Measurements from ENCODE around the gene FRMPD2. TPM values are rescaled to one million over a fixed set of nuclear protein-coding genes. Genes with fewer than 3 reads are reported as not detected.
"Not testable (repeated sequence)": the region's sequence is repeated elsewhere in the genome, so short reads cannot be mapped to it uniquely, and the experiment has no call there.

FRMPD2 gene
- total RNA-seq, 1 donor from 2014 or later: under 0.01 TPM

DNA sequence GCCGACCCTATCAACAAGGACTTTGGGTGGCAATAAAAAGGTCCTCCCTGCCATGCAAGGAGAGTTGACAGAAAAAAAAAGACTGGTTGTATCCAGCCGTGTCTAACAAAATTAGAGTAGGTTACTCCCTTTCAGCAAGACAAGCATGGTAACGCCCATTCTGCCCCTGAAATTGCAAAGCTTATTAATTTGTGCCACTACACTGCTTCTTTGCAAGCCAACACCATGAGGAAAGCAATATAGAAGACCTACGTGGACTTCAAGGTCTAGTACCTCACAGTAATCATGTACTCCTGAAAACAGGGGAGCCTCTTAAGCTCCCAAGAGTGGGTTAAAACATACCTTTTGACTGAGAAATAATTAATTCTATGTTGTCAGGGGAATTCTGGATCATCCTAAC is 90.3 kb downstream of the FRMPD2 start:
- no peaks in the 10 kb centered on the region for H3K36me3 ChIP-seq (ENCODE audit: control insufficient read depth, insufficient read depth, low read length)
- FAIRE-seq (no peak), DNase-seq (ENCODE audit: low read depth) (no peak)
- no peak for TF ChIP-seq CTCF (IDR thresholded peaks at IDR 0.05; ENCODE audit: insufficient read depth, low read length, severe bottlenecking)
- H3K27me3 ChIP-seq (ENCODE audit: control insufficient read depth, insufficient read depth, low read length): peaks cover 11% of the 10 kb centered on the region
- no peak overlapping the region for H3K4me3 ChIP-seq (ENCODE audit: low read depth, low read length)

DNA sequence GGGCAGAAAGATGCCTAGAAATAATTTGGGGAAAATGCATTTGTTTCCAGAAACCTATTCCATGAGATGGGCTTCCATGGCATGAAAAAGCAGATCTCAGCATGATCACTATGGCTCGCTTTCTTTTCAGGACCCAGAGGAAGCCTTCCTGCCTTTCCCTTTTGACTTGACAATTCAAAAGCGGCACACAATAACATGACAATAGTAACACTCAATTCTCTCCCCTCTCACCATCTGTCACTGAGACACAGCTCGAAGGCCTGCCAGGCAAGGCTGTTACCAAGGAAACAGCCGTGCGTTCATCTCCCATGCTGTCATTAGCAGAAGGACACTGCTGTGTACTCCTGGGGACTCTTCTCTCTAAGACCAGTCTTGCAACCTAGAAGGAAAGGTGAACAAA is 101.8 kb downstream of the FRMPD2 start:
- H3K4me3 ChIP-seq (ENCODE audit: low read depth, low read length); H3K27me3 ChIP-seq (ENCODE audit: control insufficient read depth, insufficient read depth, low read length); DNase-seq (ENCODE audit: low read depth); FAIRE-seq; H3K36me3 ChIP-seq (ENCODE audit: control insufficient read depth, insufficient read depth, low read length): not testable (repeated sequence)

GRCh38 chr10:48160670-48161069 is 113.8 kb downstream of the FRMPD2 start:
- H3K27me3 ChIP-seq (ENCODE audit: control insufficient read depth, insufficient read depth, low read length); DNase-seq (ENCODE audit: low read depth); FAIRE-seq; H3K36me3 ChIP-seq (ENCODE audit: control insufficient read depth, insufficient read depth, low read length); H3K4me3 ChIP-seq (ENCODE audit: low read depth, low read length): not testable (repeated sequence)

DNA sequence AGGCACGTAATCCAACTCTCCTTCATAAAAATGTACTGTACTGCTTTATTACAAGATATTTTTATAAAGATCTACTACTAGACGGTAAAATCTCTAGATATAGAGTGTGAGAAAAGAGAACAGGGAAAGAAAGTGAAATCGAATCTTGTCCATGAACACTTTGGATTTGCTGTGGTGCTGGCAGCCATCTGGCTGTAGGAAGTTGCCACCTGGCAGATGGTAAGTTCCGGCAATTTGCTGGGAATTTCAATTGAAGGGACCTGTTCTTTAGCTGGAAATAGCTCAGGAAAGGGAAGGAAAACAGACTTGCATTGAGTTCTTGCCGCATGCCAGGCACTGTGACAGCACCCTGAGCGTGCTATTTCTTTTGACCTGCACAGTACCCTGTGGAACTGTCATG is 114.3 kb downstream of the FRMPD2 start:
- H3K27me3 ChIP-seq (ENCODE audit: control insufficient read depth, insufficient read depth, low read length); H3K36me3 ChIP-seq (ENCODE audit: control insufficient read depth, insufficient read depth, low read length); FAIRE-seq; H3K4me3 ChIP-seq (ENCODE audit: low read depth, low read length); DNase-seq (ENCODE audit: low read depth): not testable (repeated sequence)

DNA sequence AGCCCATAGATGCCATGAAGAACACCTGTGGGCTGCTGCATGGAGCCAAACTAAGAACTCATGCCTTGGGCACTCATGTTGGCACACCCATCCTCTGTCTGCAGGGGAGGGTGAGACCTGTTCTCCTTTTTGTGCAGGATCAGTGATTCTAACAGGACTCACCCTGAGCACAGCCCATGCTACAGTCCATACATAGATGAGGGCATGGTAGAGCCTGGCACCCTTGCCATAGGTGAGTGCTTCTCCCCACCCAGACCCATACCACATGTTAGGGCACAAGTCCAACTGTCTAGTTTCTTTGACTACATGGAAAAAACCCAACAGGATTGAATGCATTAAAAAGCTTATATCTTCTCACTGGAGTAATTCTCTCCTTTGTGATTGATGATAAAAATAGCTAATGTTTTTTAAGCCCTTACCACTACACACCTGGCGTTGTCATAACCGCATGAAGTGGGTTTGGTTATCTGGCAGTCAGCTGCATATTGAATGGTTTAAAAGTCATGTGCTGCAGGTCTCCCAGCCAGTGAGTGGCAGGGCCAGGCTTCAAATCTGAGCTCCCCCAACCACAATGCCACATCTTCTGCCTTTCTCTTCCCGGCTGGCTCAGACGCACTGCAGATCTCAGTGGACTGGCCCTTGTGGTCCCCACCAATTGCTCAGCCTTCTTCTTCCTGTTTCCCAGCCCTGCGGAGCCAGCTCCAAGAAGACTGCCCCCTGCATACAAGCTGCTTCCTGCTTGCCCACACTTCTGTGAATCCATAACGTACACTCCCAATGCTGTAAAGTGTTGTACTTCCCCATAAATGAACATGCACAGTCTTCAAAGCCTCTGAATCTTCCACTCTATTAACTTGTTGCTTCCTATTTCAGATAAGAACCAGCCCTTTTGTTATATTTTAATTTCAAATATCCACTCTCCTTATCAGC is 120.0 kb downstream of the FRMPD2 start:
- DNase-seq (ENCODE audit: low read depth); H3K36me3 ChIP-seq (ENCODE audit: control insufficient read depth, insufficient read depth, low read length); H3K27me3 ChIP-seq (ENCODE audit: control insufficient read depth, insufficient read depth, low read length); H3K4me3 ChIP-seq (ENCODE audit: low read depth, low read length); FAIRE-seq: not testable (repeated sequence)

DNA sequence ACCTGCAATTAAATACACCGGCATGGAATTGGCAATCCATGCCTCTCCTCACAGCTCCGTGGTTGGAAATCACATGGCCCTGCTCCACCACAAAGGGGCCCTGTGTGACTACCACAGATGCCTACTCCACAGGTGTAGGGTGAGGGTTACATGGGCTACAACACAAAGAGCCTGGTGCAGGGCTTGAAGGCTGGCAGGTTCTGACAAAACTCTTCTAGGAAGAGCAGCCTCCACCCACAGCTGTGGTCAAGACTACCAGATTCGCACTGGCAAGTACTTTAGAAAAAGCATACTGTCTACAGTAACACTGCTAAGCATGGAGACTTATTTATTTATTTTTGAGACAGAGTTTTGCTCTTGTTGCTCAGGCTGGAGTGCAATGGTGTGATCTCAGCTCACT is 126.9 kb downstream of the FRMPD2 start:
- H3K4me3 ChIP-seq (ENCODE audit: low read depth, low read length); DNase-seq (ENCODE audit: low read depth); FAIRE-seq; H3K36me3 ChIP-seq (ENCODE audit: control insufficient read depth, insufficient read depth, low read length); H3K27me3 ChIP-seq (ENCODE audit: control insufficient read depth, insufficient read depth, low read length): not testable (repeated sequence)

DNA sequence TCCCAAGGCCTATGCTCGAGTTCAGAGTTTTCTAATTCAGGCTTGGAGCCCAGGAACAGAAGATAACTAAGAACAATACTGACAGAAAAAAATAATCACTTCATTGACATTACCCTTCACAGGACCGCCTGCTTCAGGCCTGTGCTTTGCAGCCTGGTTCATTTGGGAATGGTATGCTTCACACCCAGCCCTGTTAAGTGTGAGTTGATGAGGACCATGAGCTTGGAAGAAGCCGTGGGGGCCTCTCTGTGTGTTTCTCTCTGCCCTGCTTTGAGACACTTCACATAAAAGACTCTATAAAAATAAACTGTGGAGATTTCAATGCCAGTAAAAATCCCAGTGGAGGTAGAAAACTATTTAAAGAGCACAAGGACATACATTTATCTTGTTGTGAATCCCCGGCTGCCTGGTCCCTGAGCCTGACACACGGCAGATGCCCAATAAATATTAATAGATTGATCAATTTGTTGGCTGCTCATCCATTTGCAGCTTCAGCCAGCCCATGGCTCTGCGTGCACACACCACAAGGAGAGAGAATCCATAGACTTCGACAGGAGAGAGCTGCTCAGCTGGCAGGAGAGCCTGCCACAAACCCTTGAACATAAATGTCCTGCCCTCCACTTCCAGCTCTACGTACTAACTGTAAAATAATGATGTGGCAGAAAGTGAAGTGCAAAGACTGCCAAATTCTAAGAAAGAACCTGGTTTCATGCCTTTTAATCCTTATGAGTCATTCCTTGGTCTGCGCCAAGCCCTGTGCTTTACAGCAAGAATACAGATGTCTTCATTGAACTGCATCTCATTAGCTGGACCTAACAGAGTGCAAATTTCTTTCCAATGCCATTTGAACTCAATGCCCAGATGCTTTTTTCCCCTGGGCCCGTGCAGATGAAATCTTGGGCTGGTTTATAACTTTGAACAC is 130.5 kb downstream of the FRMPD2 start:
- FAIRE-seq; H3K4me3 ChIP-seq (ENCODE audit: low read depth, low read length); DNase-seq (ENCODE audit: low read depth): not testable (repeated sequence)

GRCh38 chr10:48140949-48141348 is 133.5 kb downstream of the FRMPD2 start:
- H3K27me3 ChIP-seq (ENCODE audit: control insufficient read depth, insufficient read depth, low read length); H3K36me3 ChIP-seq (ENCODE audit: control insufficient read depth, insufficient read depth, low read length); H3K4me3 ChIP-seq (ENCODE audit: low read depth, low read length); FAIRE-seq; DNase-seq (ENCODE audit: low read depth): not testable (repeated sequence)

More for the DNA sequence above, 130.5 kb downstream of the FRMPD2 start:
- not testable (repeated sequence) for H3K27me3 ChIP-seq (ENCODE audit: control insufficient read depth, insufficient read depth, low read length); H3K36me3 ChIP-seq (ENCODE audit: control insufficient read depth, insufficient read depth, low read length)

GRCh38 chr10:48139953-48140850 is 134.3 kb downstream of the FRMPD2 start:
- DNase-seq (ENCODE audit: low read depth); H3K27me3 ChIP-seq (ENCODE audit: control insufficient read depth, insufficient read depth, low read length); H3K36me3 ChIP-seq (ENCODE audit: control insufficient read depth, insufficient read depth, low read length); H3K4me3 ChIP-seq (ENCODE audit: low read depth, low read length); FAIRE-seq: not testable (repeated sequence)

GRCh38 chr10:48128954-48129353 is 145.5 kb downstream of the FRMPD2 start:
- DNase-seq (ENCODE audit: low read depth); H3K4me3 ChIP-seq (ENCODE audit: low read depth, low read length); FAIRE-seq; H3K36me3 ChIP-seq (ENCODE audit: control insufficient read depth, insufficient read depth, low read length); H3K27me3 ChIP-seq (ENCODE audit: control insufficient read depth, insufficient read depth, low read length): not testable (repeated sequence)

DNA sequence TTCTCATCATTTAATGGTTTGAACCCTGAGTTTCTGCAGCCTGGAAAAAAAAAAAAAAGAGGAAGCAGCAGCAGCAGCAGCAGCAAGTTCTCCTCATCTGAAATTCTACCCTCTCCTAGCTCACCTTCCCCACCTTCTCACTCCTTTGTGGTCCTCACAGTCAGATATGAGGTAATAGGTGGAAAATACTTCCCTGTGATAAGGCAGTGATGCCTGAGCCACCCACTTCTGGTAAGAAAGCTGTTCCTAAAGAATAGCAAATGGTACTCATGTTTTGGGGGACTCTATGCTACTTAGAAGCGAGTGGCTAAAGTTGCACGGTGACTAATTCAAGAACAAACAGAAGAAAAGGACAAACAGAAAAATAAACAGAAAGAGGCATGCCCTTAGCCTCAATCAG is 148.2 kb downstream of the FRMPD2 start:
- H3K36me3 ChIP-seq (ENCODE audit: control insufficient read depth, insufficient read depth, low read length); DNase-seq (ENCODE audit: low read depth); FAIRE-seq; H3K4me3 ChIP-seq (ENCODE audit: low read depth, low read length); H3K27me3 ChIP-seq (ENCODE audit: control insufficient read depth, insufficient read depth, low read length): not testable (repeated sequence)

- not testable (repeated sequence) for H3K4me3 ChIP-seq (ENCODE audit: low read depth, low read length); H3K27me3 ChIP-seq (ENCODE audit: control insufficient read depth, insufficient read depth, low read length); H3K36me3 ChIP-seq (ENCODE audit: control insufficient read depth, insufficient read depth, low read length); FAIRE-seq; DNase-seq (ENCODE audit: low read depth)
Observed at GRCh38 chr10:48125631-48126030, 148.9 kb downstream of the FRMPD2 start.

All from bronchial epithelial cell (primary cell).